ENCODE results near the gene DTNA. TPM values are rescaled to one million over a fixed set of nuclear protein-coding genes. Genes with fewer than 3 reads are reported as not detected.

DTNA gene
- total RNA-seq, 2 experiments from 2014 or later: not detected

DNA sequence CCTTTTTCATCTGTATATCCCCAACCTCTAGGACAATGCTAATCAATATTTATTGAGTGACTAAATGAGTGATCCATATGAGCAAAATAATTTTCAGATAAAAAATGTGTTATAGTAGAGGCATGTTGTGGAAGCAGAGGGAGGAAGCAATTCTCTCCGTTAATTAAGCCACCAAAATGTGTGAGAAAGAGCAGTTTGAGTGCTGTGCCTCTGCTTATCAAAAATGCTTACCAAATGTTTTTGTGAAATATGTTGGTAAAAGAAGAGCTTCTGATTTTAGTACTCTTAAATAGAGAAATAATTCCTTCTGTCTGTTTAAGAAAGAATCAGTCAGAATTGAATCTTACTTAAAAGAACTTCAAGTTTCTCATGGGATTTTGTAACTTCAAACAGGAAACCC lies 90.3 kb downstream of the DTNA start:
- H3K4me3 ChIP-seq (ENCODE audit: low read length): no peak overlapping the region
- CTCF ChIA-PET: no interaction called here
- H3K36me3 Mint-ChIP-seq (ENCODE audit: low read depth): no peaks in the 10 kb centered on the region

DNA sequence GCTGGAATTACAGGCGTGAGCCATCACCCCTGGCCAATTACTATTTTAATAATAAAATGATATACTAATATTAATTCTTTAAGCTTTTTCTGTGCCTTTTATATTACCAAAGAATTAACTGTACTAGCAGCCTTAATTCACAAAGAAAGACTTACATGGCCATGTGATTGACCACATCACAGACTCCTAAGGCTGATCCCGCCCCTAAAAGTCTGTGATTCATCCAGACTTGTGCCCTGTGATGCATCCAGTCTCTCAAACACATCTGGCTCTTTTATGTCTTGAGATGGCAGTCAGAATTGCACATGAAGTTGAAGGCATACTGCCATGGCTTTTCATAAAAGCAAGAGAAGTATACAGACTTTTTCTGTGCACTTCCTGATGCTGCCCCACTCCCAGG lies 91.7 kb downstream of the DTNA start:
- no peak overlapping the region for H3K4me3 ChIP-seq (ENCODE audit: low read length)
- Mint-ChIP-seq H3K4me3 (no peak overlapping the region), H3K27ac (no peak overlapping the region), H3K9me3 (no peaks in the 10 kb centered on the region), H3K36me3 (ENCODE audit: low read depth) (no peaks in the 10 kb centered on the region), H3K4me1 (ENCODE audit: low read depth) (no peaks in the 10 kb centered on the region), H3K27me3 (peaks cover 21% of the 10 kb centered on the region)
- no peaks in the 10 kb centered on the region for H3K9me3 ChIP-seq (ENCODE audit: control insufficient read depth in 1 of 2, insufficient read depth in 1 of 2, low read length in 2 of 2)
- no peaks in the 10 kb centered on the region for H3K36me3 ChIP-seq (ENCODE audit: insufficient read depth, low read length)
- DNase-seq (no peak), ATAC-seq (ENCODE audit: poor library complexity) (no peak)
- ChIA-PET CTCF (no interaction called here), POLR2A (no interaction called here)
- no peak overlapping the region for H3K27ac ChIP-seq (ENCODE audit: low read depth in 1 of 2, low read length in 2 of 2)
- intact Hi-C loops (cut with DNase I, micrococcal nuclease): no loop called here
- TF ChIP-seq, protein P1, sequence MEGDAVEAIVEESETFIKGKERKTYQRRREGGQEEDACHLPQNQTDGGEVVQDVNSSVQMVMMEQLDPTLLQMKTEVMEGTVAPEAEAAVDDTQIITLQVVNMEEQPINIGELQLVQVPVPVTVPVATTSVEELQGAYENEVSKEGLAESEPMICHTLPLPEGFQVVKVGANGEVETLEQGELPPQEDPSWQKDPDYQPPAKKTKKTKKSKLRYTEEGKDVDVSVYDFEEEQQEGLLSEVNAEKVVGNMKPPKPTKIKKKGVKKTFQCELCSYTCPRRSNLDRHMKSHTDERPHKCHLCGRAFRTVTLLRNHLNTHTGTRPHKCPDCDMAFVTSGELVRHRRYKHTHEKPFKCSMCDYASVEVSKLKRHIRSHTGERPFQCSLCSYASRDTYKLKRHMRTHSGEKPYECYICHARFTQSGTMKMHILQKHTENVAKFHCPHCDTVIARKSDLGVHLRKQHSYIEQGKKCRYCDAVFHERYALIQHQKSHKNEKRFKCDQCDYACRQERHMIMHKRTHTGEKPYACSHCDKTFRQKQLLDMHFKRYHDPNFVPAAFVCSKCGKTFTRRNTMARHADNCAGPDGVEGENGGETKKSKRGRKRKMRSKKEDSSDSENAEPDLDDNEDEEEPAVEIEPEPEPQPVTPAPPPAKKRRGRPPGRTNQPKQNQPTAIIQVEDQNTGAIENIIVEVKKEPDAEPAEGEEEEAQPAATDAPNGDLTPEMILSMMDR (IDR thresholded peaks at IDR 0.05): no peak
- no peaks in the 10 kb centered on the region for H3K4me1 ChIP-seq (ENCODE audit: insufficient read depth, low read length)
- H3K27me3 ChIP-seq (ENCODE audit: control insufficient read depth in 1 of 2, insufficient read depth in 2 of 2, low read length in 2 of 2): peaks cover 0 to 4% of the 10 kb centered on the region in 2 experiments

More for the DNA sequence above, 90.3 kb downstream of the DTNA start:
- H3K27me3 Mint-ChIP-seq: peaks cover 23% of the 10 kb centered on the region
- no peak overlapping the region for H3K4me3 Mint-ChIP-seq
- no peak overlapping the region for H3K27ac ChIP-seq (ENCODE audit: low read depth in 1 of 2, low read length in 2 of 2)
- ATAC-seq (ENCODE audit: poor library complexity) (no peak), DNase-seq (no peak)
- TF ChIP-seq, protein P1 (IDR thresholded peaks at IDR 0.05): no peak
- no peaks in the 10 kb centered on the region for H3K4me1 ChIP-seq (ENCODE audit: insufficient read depth, low read length)
- H3K4me1 Mint-ChIP-seq (ENCODE audit: low read depth): no peaks in the 10 kb centered on the region
- H3K9me3 Mint-ChIP-seq: no peaks in the 10 kb centered on the region
- H3K9me3 ChIP-seq (ENCODE audit: control insufficient read depth in 1 of 2, insufficient read depth in 1 of 2, low read length in 2 of 2): no peaks in the 10 kb centered on the region
- H3K27me3 ChIP-seq (ENCODE audit: control insufficient read depth in 1 of 2, insufficient read depth in 2 of 2, low read length in 2 of 2): peaks cover 0 to 9% of the 10 kb centered on the region in 2 experiments
- no peaks in the 10 kb centered on the region for H3K36me3 ChIP-seq (ENCODE audit: insufficient read depth, low read length)
- intact Hi-C loops (cut with DNase I, micrococcal nuclease): no loop called here
- POLR2A ChIA-PET: no interaction called here
- no peak overlapping the region for H3K27ac Mint-ChIP-seq

DNA sequence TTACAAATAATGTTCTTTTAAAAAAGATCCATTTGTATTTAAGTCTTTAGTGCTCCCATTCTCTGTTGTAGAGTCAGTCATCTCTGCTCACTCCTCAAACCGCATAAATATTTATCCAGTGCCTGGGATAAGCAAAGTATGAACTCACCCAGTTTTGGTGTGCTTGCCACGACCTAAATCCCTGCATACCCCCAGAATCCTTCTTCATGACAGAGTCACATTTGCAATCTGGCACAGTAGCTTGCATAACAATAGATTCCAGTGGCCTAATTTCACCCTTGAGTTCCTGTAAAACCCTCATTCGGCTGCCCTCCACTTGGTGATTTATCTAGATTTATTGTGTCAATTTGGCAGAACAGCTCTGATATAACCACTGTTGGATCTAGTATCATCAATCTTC lies 92.9 kb downstream of the DTNA start:
- POLR2A ChIA-PET: no interaction called here
- Mint-ChIP-seq H3K4me1 (ENCODE audit: low read depth) (no peaks in the 10 kb centered on the region), H3K27me3 (peaks cover 17% of the 10 kb centered on the region), H3K4me3 (no peak overlapping the region), H3K36me3 (ENCODE audit: low read depth) (no peaks in the 10 kb centered on the region), H3K9me3 (no peaks in the 10 kb centered on the region), H3K27ac (no peak overlapping the region)
- no peaks in the 10 kb centered on the region for H3K4me1 ChIP-seq (ENCODE audit: insufficient read depth, low read length)
- no peak overlapping the region for H3K4me3 ChIP-seq (ENCODE audit: low read length)
- H3K27ac ChIP-seq (ENCODE audit: low read depth in 1 of 2, low read length in 2 of 2): no peak overlapping the region
- H3K9me3 ChIP-seq (ENCODE audit: control insufficient read depth in 1 of 2, insufficient read depth in 1 of 2, low read length in 2 of 2): no peaks in the 10 kb centered on the region
- no peak for ATAC-seq (ENCODE audit: poor library complexity)
- TF ChIP-seq, protein P1 (IDR thresholded peaks at IDR 0.05): no peak
- DNase-seq: no peak
- H3K27me3 ChIP-seq (ENCODE audit: control insufficient read depth in 1 of 2, insufficient read depth in 2 of 2, low read length in 2 of 2): no peaks in the 10 kb centered on the region
- CTCF ChIA-PET: no interaction called here
- intact Hi-C loops (cut with DNase I, micrococcal nuclease): no loop called here
- no peaks in the 10 kb centered on the region for H3K36me3 ChIP-seq (ENCODE audit: insufficient read depth, low read length)

Data from CD4-positive, alpha-beta T cell (primary cell).